NCI-H526 treated with DMSO at 0.1 percent for 48 hours (cell line): ENCODE data around the gene PRRT1.
"Not testable (repeated sequence)": the region's sequence is repeated elsewhere in the genome, so short reads cannot be mapped to it uniquely, and the experiment has no call there.

Experiments
- DNase-seq: peaks from one replicate; lab custom pipeline; 2025; lab: John Stamatoyannopoulos, UW

Gene PRRT1

GRCh38 chr6:32151863-32152768 is at the start of gene PRRT1:
Gene PRRT1 (minus strand): TSS chr6:32151939. CDS start chr6:32151827, 112 bp downstream.
- DNase-seq = no peak

DNA sequence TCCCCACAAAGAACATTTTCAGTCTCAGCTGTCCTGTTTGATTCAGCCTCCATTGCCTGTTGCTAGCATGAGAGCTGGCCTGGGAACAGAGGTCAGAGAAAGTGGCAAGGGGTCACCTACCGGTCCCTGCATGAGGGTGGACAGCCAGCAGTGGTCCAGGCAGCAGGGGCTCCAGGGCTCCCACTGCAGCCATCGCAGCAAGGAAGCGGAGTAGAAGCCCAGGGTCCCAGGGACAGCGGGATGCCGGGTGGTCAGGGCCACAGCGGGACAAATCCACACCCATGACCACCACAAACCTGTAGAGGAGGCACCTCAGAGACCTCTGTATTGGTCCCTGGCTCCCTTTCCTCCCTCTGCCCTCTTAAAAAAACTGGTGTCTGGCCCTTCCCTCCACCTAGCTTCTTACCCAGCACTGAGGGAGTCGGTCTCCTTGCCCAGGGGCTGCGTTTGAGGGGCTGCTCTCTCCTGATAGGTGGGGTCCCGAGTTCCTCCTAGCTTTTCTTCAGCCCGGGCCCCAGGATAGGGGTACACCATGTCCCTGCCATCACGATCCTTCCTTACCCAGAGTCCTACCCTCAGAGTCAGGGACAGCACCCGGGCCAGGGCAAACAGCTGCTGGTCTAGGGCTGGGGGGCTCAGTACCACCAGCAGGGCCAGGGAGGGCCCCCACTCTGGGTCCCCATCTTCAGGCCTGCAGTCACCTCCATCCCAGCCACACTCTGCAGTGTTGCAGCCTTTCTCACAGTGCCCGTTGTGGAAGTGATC is 49.2 kb upstream of the PRRT1 start:
- no peak for DNase-seq

GRCh38 chr6:32198866-32199265 is 47.1 kb upstream of the PRRT1 start:
- DNase-seq = no peak

GRCh38 chr6:32198345-32198696 is 46.6 kb upstream of the PRRT1 start:
- no peak for DNase-seq

- no peak for DNase-seq
These were observed 45.2 kb upstream of the PRRT1 start for GRCh38 chr6:32196682-32197616.

DNA sequence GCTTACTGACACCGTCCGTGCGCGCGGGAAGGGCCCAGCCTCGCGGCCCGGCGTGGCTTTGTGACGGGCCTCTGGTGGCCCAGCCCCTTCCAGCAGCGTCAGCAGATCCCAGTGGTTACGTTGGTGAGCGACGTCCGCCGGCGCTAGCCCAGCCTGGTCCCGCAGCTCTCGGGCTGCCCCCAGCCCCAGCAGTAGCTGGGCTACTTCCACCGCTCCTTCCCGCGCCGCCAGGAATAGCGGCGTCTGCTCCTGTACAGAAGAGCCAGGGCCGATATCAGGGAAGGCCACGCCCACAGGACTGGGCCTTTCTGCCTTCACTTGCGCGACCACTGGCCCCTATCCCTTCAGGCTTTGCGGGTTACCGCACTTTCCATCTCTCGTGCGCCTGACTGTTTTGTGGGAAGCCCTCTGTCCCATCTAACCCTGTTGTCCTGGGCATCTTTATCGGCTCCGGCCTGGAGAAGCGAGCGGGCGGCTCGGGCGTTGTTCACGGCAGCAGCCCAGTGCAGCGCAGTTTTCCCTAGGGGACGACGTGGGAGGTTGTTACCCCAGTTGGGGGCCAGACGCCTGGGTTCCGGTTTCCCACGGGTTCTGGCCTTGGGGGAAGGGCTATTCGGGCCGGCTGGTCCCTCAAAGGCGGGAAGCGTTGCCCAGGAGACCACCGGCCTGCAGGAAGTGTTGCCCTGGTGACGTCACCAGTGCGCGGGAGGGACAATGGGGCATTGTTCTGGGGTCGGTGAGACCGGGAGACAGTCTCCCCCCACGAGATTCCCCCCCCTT is 44.4 kb upstream of the PRRT1 start:
- DNase-seq = peak; percentile 72

- peak; percentile 97 for DNase-seq
These were observed 43.8 kb upstream of the PRRT1 start for GRCh38 chr6:32195652-32195901.

GRCh38 chr6:32194825-32195651 is 43.3 kb upstream of the PRRT1 start:
- DNase-seq = no peak

DNA sequence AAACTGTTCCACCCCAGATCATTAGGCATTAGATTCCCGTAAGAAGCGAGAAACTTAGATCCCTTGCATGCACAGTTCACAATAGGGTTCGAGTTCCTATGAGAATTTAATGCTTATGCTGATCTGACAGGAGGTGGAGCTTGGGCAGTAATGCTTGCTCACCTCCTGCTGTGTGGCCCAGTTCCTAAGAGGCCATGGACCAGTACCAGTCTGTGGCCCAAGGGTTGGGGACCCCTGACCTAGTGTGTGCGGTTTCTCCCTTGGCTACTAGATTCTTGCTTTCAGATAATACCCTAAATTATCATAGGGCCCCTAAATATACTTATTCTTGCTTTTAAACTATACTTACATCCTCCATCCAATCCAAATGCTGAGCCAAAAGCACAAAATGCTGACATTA is 42.6 kb upstream of the PRRT1 start:
- DNase-seq = no peak

- not testable (repeated sequence) for DNase-seq
These were observed 41.4 kb upstream of the PRRT1 start for GRCh38 chr6:32193096-32193495.

- DNase-seq = no peak
These were observed 40.9 kb upstream of the PRRT1 start, which contains the start of gene GPSM3 for GRCh38 chr6:32192608-32193039. Gene GPSM3 (minus strand): TSS chr6:32192643. CDS start chr6:32192513, 130 bp downstream.

GRCh38 chr6:32191696-32192607 is 40.2 kb upstream of the PRRT1 start:
- DNase-seq = no peak

DNA sequence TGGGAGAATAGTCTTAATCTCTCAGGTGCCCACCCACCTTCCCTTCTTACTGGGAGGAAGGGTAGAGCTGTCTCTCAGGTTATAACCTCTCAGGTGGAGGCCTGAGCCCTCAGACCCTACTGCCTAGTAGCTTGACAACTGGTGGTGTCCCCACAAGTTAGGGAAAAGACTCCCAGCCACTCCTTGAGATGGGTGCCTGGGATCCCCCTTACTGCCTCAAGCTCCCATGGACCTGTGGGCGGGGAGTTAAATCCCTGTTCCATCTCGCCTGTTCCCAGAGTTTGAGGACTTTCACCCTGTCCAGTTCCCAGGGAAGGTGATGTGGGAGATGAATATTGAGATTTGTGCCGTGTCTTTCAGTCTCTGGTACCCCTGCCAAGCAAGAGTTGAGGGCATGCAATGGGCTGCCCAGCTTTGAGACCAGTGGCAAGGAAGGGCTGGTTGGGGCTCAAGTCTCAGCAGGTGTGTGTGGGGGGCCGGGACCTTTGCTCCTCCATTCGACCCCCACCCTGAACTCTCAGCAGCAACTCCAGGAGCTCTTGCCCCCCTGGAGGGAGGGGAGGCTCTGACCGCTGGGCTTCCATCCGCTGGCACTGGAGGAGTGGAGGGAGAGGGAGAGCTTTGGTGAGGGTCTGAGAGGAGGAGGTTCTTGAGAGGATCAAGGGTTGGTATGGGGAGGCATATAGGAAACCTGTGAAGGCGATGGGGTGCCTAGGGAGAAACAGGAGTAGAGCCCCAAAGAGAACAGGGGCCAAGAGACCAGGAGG is 39.4 kb upstream of the PRRT1 start:
- DNase-seq = no peak

DNA sequence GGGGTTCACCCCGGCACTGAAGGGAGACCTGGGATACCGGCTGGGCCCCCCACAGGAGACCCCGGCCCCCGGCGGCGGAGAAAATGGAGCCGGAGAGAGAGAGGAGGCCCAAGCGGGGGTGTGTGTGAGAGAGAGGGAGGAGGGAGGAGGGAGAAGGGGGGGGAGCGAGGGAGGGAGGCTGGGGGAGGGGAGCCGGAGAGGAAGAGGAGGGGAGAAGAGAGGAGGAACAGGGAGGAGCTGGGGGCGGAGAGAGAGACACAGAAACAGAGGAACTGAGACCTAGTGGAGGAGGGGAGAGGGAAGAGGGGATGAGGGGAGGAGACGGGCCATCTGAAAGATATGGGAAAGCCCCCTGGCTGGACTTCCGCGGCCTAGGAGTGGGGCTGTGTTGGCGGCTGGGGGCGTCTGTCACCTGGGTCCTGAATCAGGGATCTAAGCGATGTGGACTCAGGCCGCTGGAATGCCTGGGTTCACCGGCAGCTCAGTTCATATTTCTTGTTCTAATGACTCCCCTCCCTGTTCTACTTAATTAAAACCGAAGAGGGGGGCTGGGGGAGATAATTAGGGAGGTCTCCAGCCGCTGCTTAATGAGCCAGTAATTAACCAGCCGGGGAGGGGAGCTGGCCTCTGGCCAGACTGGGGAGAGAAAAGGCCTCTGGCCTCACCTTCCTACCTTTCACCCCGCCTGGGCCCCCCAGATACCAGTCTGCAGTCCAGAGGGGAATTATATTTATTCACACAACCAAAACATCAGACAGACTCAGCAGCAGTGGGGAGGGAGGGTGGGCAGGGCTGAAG is 38.5 kb upstream of the PRRT1 start, which contains the start of gene PBX2:
TSS of gene PBX2 (minus strand) at position 149 of the 798 bp plus-strand sequence. CDS start 287 bp downstream, outside the sequence.
- peak; percentile 72 for DNase-seq

- DNase-seq = no peak
These were observed 38.0 kb upstream of the PRRT1 start for GRCh38 chr6:32189742-32190053.

- no peak for DNase-seq
These were observed 37.5 kb upstream of the PRRT1 start for GRCh38 chr6:32189069-32189741.

DNA sequence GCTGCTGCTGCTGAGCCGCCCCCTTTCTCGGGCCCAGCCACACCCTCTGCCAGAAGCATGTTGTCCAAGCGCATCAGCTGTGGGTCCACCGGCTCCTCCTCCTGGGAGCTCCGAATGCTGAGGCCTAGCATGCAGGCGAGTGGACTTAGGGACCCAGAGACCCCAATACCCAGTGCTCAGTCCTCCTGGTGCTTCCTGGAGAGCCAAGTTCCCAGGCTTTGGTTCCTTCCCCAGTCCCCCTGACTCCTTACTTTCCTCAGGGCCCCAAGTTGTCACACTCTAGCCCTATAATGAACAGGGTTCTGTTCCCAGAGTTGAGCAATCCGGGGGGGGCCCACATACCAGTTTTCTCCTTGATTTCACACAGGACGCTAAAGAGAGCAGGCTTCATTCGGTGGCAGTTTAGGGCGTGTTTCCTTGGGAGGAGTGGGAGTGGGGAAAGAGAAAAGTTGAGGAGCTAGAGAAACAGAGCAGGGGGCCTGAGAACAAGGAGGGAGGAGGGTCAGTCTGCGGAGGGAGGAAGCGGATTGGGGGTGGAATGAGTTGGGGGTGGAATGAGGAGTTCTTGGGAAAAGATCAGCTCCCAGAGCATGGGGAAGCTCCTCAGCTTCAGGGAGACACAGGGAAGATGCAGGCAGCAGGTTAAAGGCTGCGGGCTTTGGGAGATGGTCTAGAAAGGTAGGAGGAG is 36.8 kb upstream of the PRRT1 start:
- no peak for DNase-seq
